ENCODE measurements around the gene BICC1.

Gene BICC1

GRCh38 chr10:58782876-58783851 lies 270.5 kb downstream of the BICC1 start:
- peak; percentile 74 for DNase-seq (ENCODE audit: low read depth)

- DNase-seq (ENCODE audit: low read depth) = no peak
Observed at GRCh38 chr10:58784361-58784760, 271.7 kb downstream of the BICC1 start.

DNA sequence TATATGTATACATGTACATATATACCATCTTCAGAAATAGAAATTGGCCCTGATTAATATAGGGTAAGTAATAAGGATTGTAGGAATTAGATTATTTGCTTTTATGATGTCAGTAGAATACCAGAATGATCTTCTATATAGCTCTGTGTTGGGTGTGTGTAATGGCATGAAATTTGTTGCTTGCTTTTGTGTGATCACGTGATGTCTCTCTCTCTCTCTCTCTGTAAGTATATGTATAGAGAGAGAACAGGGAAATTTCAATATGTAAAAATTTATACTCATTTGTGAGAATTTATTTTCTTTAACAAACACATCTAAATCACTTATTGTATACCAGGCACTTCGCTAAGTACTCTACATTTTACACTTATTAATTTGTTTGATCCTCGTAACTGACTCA lies 272.7 kb downstream of the BICC1 start:
- DNase-seq (ENCODE audit: low read depth) = no peak

GRCh38 chr10:58791137-58791536 lies 278.5 kb downstream of the BICC1 start:
- no peak for DNase-seq (ENCODE audit: low read depth)

DNA sequence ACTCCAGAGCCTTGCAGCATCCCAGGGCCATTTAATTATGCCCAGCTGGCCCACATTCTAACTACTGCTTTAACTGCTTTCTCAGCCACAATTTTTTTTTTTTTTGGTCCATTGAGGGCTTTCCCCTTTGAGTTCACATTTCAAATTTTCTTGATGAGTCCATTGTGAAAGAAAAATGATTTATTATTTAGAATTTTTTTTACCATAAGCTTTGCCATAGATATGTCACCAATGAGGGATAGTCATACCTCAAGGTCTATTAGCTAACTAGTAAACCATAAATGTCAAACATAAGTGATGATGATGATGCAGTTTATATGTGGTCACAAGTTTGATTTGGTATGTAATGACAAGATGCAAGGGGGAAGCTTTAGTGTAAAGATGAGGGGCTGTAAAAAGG lies 282.9 kb downstream of the BICC1 start:
- no peak for DNase-seq (ENCODE audit: low read depth)

GRCh38 chr10:58796242-58796641 lies 283.6 kb downstream of the BICC1 start:
- no peak for DNase-seq (ENCODE audit: low read depth)

DNA sequence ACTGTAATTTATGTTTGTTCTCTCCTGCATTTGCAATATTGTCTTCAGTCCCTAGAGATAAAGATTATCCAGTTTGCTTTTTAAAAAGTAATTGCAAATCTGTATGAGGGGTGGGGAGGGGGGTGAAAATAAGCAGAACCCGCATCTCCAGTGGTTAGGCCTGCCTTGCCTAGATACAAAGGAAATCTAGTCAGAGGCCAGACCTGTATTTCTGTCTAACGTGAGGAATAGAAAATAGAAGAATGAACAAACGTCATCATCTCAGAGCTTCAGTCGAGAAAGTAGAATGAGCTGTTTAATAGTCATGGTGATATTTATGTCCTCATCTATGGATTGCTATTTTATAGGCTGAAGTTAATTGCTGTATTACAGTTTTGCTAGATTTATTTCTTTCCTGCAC lies 284.2 kb downstream of the BICC1 start:
- no peak for DNase-seq (ENCODE audit: low read depth)

DNA sequence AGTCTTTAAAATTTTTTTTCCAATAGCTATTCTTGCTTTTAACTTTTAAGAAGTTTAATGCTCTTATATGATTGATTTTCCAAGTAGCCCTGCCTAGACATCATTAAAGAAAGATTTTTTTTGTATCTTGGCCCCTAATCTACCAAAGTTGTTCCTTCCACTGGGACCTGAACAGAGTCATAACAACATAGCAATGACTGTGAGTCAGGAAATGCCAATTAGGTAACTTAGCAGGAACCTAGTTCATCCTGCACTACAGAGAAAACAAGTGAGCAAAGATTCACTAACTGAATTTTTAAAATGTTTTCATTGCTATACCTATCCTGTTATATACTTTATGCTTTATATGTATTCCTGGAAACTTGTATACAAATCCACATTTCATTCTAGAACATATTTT lies 284.7 kb downstream of the BICC1 start:
- no peak for DNase-seq (ENCODE audit: low read depth)

DNA sequence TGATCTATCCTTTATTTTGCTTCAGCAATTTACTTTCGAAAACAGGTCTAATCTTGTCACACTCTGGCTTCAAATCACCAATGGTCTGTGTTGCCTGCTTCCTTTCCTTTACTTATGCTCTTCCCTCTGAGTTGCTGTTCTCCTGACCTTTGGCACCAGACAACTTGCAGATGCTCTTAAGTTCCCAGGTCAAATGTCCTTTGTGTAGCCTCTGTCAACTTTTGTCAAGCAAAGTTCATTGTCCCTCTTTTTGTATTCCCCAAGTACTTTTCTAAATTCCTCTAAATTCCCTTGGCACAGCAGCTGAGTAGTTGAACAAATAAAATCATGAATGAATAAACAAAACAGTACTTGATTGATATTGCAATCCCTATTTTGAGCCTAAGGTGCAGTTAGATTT lies 289.4 kb downstream of the BICC1 start:
- no peak for DNase-seq (ENCODE audit: low read depth)

DNA sequence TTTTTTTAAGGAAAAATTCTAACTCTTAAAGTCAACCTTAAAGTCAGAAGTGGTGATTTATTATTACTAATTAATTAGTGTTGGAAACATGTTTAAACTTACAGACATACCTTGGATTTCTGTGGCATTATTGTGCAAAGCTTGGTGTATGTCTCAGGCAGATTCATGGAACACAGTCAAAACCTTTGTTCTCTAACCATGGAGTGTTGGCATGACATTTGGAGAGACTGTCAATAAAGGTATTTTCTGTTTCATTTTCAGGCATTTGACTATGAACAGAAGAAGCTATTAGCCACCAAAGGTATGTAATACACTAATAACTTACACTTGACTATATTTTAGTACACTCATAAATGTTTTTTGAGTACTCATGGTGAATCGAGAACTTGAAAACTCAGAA lies 293.7 kb downstream of the BICC1 start:
- DNase-seq (ENCODE audit: low read depth) = no peak

GRCh38 chr10:58806970-58807628 lies 294.4 kb downstream of the BICC1 start:
- no peak for DNase-seq (ENCODE audit: low read depth)

DNA sequence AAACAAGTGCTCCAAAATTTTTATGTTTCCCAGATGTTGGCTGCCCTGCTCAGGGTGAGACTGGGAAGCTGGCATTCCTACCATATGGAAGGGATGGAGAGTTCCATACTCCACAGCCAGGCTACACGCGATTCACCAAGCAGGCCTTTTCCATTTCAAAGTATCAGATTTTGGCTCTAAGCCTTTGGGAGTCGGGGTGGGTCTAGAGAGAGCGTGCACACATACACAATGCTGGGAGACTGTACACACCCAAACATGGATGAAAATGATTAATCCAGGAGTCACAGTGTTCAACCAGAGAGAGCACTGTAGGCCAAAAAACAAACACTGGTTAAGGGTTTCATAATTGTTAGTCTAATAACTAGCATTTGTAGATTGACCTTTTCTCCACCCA lies 295.0 kb downstream of the BICC1 start:
- DNase-seq (ENCODE audit: low read depth) = peak; percentile 66

DNA sequence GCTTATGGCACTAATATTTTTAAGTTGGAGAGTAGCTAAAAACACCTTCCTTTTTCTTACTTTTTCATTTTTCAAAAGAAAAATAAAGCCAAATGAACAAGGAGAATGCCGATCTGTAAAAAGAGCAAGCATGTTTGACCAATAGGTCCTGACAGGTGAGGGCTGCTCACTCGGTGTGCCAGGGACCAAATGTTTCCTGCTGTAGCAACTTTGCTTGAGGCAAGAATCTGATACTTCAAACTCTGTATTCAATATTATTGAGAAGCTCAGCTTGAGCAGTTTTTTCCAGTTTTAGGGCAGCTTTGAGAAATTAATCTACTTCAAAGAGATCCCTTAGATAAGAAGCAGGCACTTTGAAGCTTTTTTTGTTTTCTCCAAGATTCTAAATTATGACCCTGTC lies 298.1 kb downstream of the BICC1 start:
- no peak for DNase-seq (ENCODE audit: low read depth)

- no peak for DNase-seq (ENCODE audit: low read depth)
Observed at GRCh38 chr10:58813573-58813972, 300.9 kb downstream of the BICC1 start.

DNA sequence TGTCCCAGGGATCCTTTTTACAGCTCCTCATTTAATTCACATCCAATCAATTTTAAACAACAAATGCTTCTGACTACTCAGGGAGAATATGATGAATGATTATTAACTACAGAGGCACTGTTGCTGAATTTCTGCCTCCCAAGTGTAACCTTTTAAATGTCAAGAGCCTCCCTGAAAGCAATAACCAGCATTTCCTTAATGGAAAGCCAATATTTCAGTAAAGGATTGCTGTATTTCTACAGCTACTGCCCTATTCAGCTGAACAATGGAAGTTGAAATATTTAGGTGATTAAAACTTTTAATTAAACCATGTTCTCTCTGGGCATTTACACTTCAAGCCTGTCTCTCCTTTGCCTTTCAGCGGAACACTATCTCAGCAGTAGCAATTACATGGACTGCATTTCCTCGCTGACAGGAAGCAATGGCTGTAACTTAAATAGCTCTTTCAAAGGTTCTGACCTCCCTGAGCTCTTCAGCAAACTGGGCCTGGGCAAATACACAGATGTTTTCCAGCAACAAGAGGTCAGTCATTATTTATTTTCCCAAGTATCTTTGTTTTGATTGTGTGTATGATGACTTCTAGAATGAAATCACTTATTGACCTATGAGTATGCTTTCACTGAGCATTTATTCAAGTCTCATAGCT lies 304.7 kb downstream of the BICC1 start:
- no peak for DNase-seq (ENCODE audit: low read depth)

GRCh38 chr10:58818900-58819299 lies 306.2 kb downstream of the BICC1 start:
- DNase-seq (ENCODE audit: low read depth) = no peak

DNA sequence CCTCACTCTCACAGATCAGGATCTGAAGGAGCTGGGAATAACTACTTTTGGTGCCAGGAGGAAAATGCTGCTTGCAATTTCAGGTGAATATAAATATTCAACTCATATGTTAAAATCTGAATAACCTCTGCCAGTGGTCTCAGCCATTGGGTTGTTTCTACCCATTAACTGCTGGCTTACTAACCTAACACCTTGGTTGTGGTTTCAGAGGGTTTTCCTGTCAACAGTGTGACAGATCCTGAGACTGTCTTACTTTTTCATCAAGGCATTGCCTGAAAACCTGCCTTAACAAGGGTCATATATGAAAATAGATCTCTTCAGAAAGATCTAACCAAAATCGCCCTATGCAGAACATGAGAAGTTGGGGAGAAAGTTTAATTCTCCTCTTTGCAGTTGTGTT lies 307.7 kb downstream of the BICC1 start:
- no peak for DNase-seq (ENCODE audit: low read depth)

DNA sequence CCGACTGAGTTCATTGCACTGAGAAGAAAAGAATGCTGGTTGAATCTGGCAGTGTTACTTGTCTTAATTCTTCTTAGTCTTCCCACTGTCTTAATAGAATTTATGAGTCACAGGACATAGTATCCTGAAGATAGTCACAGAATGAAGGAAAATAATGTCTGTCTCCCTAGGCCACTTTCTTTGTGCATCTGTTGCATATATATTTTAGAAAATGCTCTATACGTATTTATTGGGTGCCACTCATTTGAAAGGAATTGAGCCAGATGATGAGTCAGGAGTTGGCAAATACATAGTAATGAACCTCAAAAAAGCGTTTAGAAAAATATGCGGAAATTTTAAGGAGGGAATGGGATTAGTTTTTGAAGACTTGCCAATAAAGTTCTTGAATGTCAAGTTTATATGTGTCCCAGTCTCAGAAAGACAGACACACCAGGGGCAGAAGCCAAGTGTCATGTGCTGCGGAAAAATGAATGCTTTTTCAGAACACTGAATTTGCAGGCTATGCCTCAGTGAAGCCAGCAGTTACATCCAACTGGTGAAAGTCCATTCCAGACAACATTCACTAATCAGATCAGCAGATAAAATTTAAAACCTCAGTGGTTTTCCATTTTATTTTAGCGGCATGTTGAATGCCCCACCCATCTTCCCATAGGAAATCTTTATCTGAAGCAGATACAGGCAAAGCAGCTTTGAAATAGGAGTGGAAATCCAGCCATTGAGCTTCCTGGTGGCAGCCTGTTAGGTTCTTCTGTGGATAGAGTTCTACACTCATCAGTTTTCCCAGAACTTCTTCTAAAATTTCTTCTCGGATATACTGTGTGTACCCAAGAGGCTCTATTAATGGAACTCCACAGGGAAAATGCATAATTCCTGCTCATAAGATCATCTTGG lies 308.4 kb downstream of the BICC1 start:
- DNase-seq (ENCODE audit: low read depth) = no peak

DNA sequence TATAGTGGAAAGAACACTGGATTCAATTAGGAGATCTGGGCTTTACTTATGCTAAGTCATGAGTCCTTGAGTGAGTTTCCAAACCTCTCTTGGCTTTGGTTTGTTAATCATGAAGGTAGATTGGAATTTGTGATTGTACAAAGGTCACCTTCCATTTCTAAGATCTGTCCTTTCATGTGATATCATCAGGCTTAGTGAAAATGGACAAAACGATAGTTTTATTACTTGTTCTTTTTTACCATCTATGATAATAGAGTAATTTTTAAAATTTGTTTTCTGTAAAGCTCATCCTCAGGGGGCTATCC lies 309.0 kb downstream of the BICC1 start:
- DNase-seq (ENCODE audit: low read depth) = no peak

GRCh38 chr10:58823983-58824382 lies 311.3 kb downstream of the BICC1 start:
- DNase-seq (ENCODE audit: low read depth) = no peak

GRCh38 chr10:58824396-58824795 lies 311.7 kb downstream of the BICC1 start:
- no peak for DNase-seq (ENCODE audit: low read depth)

GRCh38 chr10:58826694-58827093 lies 314.0 kb downstream of the BICC1 start:
- no peak for DNase-seq (ENCODE audit: low read depth)

Data from GM04503 (cell line).